Measurements from ENCODE around the gene ELAPOR2. TPM values are rescaled to one million over a fixed set of nuclear protein-coding genes. Genes with fewer than 3 reads are reported as not detected.
"Not testable (repeated sequence)": the region's sequence is repeated elsewhere in the genome, so short reads cannot be mapped to it uniquely, and the experiment has no call there.

ELAPOR2 gene
- total RNA-seq, 1 donor from 2014 or later = 136 TPM

GRCh38 chr7:87041586-87041985 lies 17.9 kb downstream of the ELAPOR2 start:
- not testable (repeated sequence) for DNase-seq (ENCODE audit: low read depth in 2 of 2)

GRCh38 chr7:87039691-87040299 lies 19.7 kb downstream of the ELAPOR2 start:
- not testable (repeated sequence) for DNase-seq (ENCODE audit: low read depth in 2 of 2)

GRCh38 chr7:87038993-87039690 lies 20.3 kb downstream of the ELAPOR2 start:
- no peak for DNase-seq (ENCODE audit: low read depth in 2 of 2)

GRCh38 chr7:87036985-87037384 lies 22.5 kb downstream of the ELAPOR2 start:
- DNase-seq (ENCODE audit: low read depth in 2 of 2) = no peak

- DNase-seq (ENCODE audit: low read depth in 2 of 2) = no peak
Observed at GRCh38 chr7:87032604-87033339, 26.7 kb downstream of the ELAPOR2 start.

GRCh38 chr7:87029078-87029477 lies 30.4 kb downstream of the ELAPOR2 start:
- peak in 1 of 2 donors; percentile 5 for DNase-seq (ENCODE audit: low read depth in 2 of 2)

GRCh38 chr7:87028636-87029035 lies 30.8 kb downstream of the ELAPOR2 start:
- DNase-seq (ENCODE audit: low read depth in 2 of 2) = no peak

GRCh38 chr7:87027900-87028299 lies 31.6 kb downstream of the ELAPOR2 start:
- no peak for DNase-seq (ENCODE audit: low read depth in 2 of 2)

GRCh38 chr7:87021285-87021684 lies 38.2 kb downstream of the ELAPOR2 start:
- DNase-seq (ENCODE audit: low read depth in 2 of 2) = no peak

GRCh38 chr7:87016606-87017005 lies 42.8 kb downstream of the ELAPOR2 start:
- no peak for DNase-seq (ENCODE audit: low read depth in 2 of 2)

- no peak for DNase-seq (ENCODE audit: low read depth in 2 of 2)
Observed at GRCh38 chr7:87013840-87014190, 45.6 kb downstream of the ELAPOR2 start.

- no peak for DNase-seq (ENCODE audit: low read depth in 2 of 2)
Observed at GRCh38 chr7:87013136-87013839, 46.2 kb downstream of the ELAPOR2 start.

Other genes with a start within 250 kb of the ELAPOR2 start
- gene DMTF1, start 92.8 kb upstream of the ELAPOR2 start, total RNA-seq = 21.6 and 55.2 TPM in 2 replicates
- gene TMEM243, start 160.1 kb upstream of the ELAPOR2 start, total RNA-seq = 4.2 and 10.2 TPM in 2 replicates